H1 (cell line): Measurements from ENCODE around the gene IL26. TPM values are rescaled to one million over a fixed set of nuclear protein-coding genes. Genes with fewer than 3 reads are reported as not detected.

ENCODE experiments used
- CTCF ChIA-PET: fragments of 300-600 bp; sonication (Branson Sonifier 250); formaldehyde crosslinking; loops from one replicate; lab custom pipeline; 2021; ENCODE audit not compliant: partially characterized antibody; lab: Charles Lee
- POLR2A ChIA-PET: fragments of 300-600 bp; sonication (Branson Sonifier 250); formaldehyde crosslinking; loops from one replicate; lab custom pipeline; 2021; ENCODE audit warnings: inconsistent platforms; ENCODE audit not compliant: partially characterized antibody; lab: Charles Lee
- DNase-seq, 2 experiments: peaks; one replicate each; pipeline versions ENCODE4 v3.0.0 to v3.0.0-alpha.2; 2010 to 2022; ENCODE audit warnings: low spot score in 2 of 2, low read depth in 1 of 2, mixed read lengths in 1 of 2
- FAIRE-seq: peaks from 2 replicates; lab custom pipeline; 2011; peaks lifted over from hg19 to GRCh38; lab: Jason Lieb, UNC
- H2AFZ ChIP-seq: 2 replicates; pipeline ENCODE4 v1.8.1; 2012; ENCODE audit warnings: low read length, inconsistent platforms
- H2AK5ac ChIP-seq: 2 replicates; pipeline ENCODE4 v1.6.1; 2013; ENCODE audit warnings: low read depth, low read length
- H2BK120ac ChIP-seq: replicated peaks from 2 replicates; pipeline ENCODE3; 2013; ENCODE audit warnings: low read depth, low read length, inconsistent platforms
- H2BK12ac ChIP-seq: 2 replicates; pipeline ENCODE4 v1.6.1; 2013; ENCODE audit warnings: low read depth, low read length
- H2BK15ac ChIP-seq: 2 replicates; pipeline ENCODE4 v1.6.1; 2013; ENCODE audit warnings: low read length
- H2BK20ac ChIP-seq: 2 replicates; pipeline ENCODE4 v1.6.1; 2013; ENCODE audit warnings: low read length
- H2BK5ac ChIP-seq: 2 replicates; pipeline ENCODE4 v1.6.1; 2013; ENCODE audit warnings: low read depth, low read length
- H3K14ac ChIP-seq: 2 replicates; pipeline ENCODE4 v1.6.1; 2013; ENCODE audit warnings: inconsistent platforms; ENCODE audit not compliant: insufficient read length
- H3K18ac ChIP-seq: 2 replicates; pipeline ENCODE4 v1.6.1; 2013; ENCODE audit warnings: low read length; ENCODE audit errors: extremely low read depth
- H3K23ac ChIP-seq: 2 replicates; pipeline ENCODE4 v1.6.1; 2013; ENCODE audit warnings: inconsistent platforms; ENCODE audit not compliant: insufficient read length
- H3K23me2 ChIP-seq: 2 replicates; pipeline ENCODE4 v1.6.1; 2013; ENCODE audit warnings: low read depth, low read length
- H3K27ac ChIP-seq: 2 replicates; pipeline ENCODE4 v1.6.1; 2011; ENCODE audit warnings: low read depth, low read length, inconsistent platforms
- H3K27me3 ChIP-seq, 4 experiments: replicated peaks in 1 of 4; 1 replicate in 1 of 4; 2 replicates in 3 of 4; pipeline versions ENCODE4 v1.6.1 to v1.8.1; 2011 to 2013; ENCODE audit warnings: low read length in 3 of 4, mild to moderate bottlenecking in 3 of 4, inconsistent platforms in 2 of 4, mixed read lengths in 2 of 4, moderate library complexity in 1 of 4; ENCODE audit not compliant: control insufficient read depth in 3 of 4, insufficient read depth in 3 of 4; ENCODE audit errors: extremely low read depth in 1 of 4
- H3K36me3 ChIP-seq, 4 experiments: 2 replicates each; pipeline versions ENCODE4 v1.6.1 to v1.8.1; 2011 to 2013; ENCODE audit warnings: mild to moderate bottlenecking in 4 of 4, low read length in 3 of 4, moderate library complexity in 2 of 4, control low read depth in 1 of 4, inconsistent platforms in 1 of 4; ENCODE audit not compliant: insufficient read depth in 4 of 4, control insufficient read depth in 2 of 4
- H3K4ac ChIP-seq: replicated peaks from 2 replicates; pipeline ENCODE3; 2013; ENCODE audit warnings: low read length, low read depth, mixed read lengths, inconsistent platforms; ENCODE audit not compliant: insufficient read length
- H3K4me1 ChIP-seq, 4 experiments: replicated peaks in 1 of 4; 1 replicate in 1 of 4; 2 replicates in 3 of 4; pipeline versions ENCODE4 v1.6.1 to v1.8.1; 2011 to 2013; ENCODE audit warnings: low read length in 3 of 4, inconsistent platforms in 2 of 4, mixed read lengths in 1 of 4; ENCODE audit not compliant: insufficient read depth in 4 of 4, control insufficient read depth in 3 of 4
- H3K4me2 ChIP-seq, 2 experiments: 2 replicates each; pipeline versions ENCODE4 v1.6.1 to v1.8.1; 2011 to 2013; ENCODE audit warnings: low read depth in 2 of 2, low read length in 2 of 2, control low read depth in 1 of 2, inconsistent platforms in 1 of 2, mild to moderate bottlenecking in 1 of 2; ENCODE audit not compliant: insufficient read depth in 1 of 2
- H3K4me3 ChIP-seq, 4 experiments: fragments of 200-600, 300-600 bp in 1 of 4; sonication (generic), shearing (Covaris generic), sonication (Bioruptor Twin) in 1 of 4; 2 replicates each; pipeline versions ENCODE4 v1.5.1 to v1.8.1; 2011 to 2016; ENCODE audit warnings: low read length in 4 of 4, low read depth in 3 of 4, control low read depth in 2 of 4, inconsistent platforms in 2 of 4, mild to moderate bottlenecking in 2 of 4, mixed read lengths in 1 of 4, moderate library complexity in 1 of 4; ENCODE audit not compliant: insufficient read depth in 2 of 4; ENCODE audit errors: extremely low read depth in 1 of 4
- H3K56ac ChIP-seq: replicated peaks from 2 replicates; pipeline ENCODE3; 2013; ENCODE audit warnings: low read depth, mild to moderate bottlenecking, mixed read lengths, low read length, inconsistent platforms; ENCODE audit not compliant: insufficient read length
- H3K79me1 ChIP-seq: 2 replicates; pipeline ENCODE4 v1.6.1; 2013; ENCODE audit warnings: low read depth, low read length, control low read depth
- H3K79me2 ChIP-seq, 2 experiments: 2 replicates each; pipeline versions ENCODE4 v1.6.1 to v1.8.1; 2012 to 2013; ENCODE audit warnings: low read length in 2 of 2, mild to moderate bottlenecking in 2 of 2, inconsistent platforms in 1 of 2; ENCODE audit not compliant: insufficient read depth in 2 of 2, control insufficient read depth in 1 of 2
- H3K9ac ChIP-seq, 4 experiments: replicated peaks in 1 of 4; 1 replicate in 1 of 4; 2 replicates in 3 of 4; pipeline versions ENCODE4 v1.6.1 to v1.8.1; 2011 to 2013; ENCODE audit warnings: low read depth in 3 of 4, low read length in 3 of 4, control low read depth in 2 of 4, mild to moderate bottlenecking in 2 of 4, moderate library complexity in 2 of 4, inconsistent platforms in 1 of 4; ENCODE audit errors: extremely low read depth in 1 of 4
- H3K9me3 ChIP-seq, 2 experiments: 2 replicates each; pipeline versions ENCODE4 v1.6.1 to v1.8.1; 2012 to 2013; ENCODE audit warnings: mild to moderate bottlenecking in 2 of 2, moderate library complexity in 2 of 2, control low read depth in 1 of 2, inconsistent platforms in 1 of 2, low read depth in 1 of 2, low read length in 1 of 2, mixed read lengths in 1 of 2; ENCODE audit not compliant: insufficient read depth in 2 of 2
- H4K20me1 ChIP-seq, 2 experiments: replicated peaks in 1 of 2; 2 replicates each; pipeline versions ENCODE3 to v1.8.1; 2011 to 2013; ENCODE audit warnings: inconsistent platforms in 2 of 2, low read length in 2 of 2, mild to moderate bottlenecking in 1 of 2; ENCODE audit not compliant: insufficient read depth in 2 of 2, control insufficient read depth in 1 of 2
- H4K5ac ChIP-seq: 2 replicates; pipeline ENCODE4 v1.6.1; 2013; ENCODE audit warnings: low read length, low read depth, mixed read lengths, inconsistent platforms; ENCODE audit not compliant: insufficient read length
- H4K8ac ChIP-seq: 2 replicates; pipeline ENCODE4 v1.8.0; 2013; ENCODE audit warnings: mild to moderate bottlenecking, moderate library complexity, low read length, inconsistent platforms; ENCODE audit not compliant: insufficient read depth; ENCODE audit errors: extremely low read depth
- H4K91ac ChIP-seq: replicated peaks from 2 replicates; pipeline ENCODE3; 2013; ENCODE audit warnings: low read length, mixed read lengths, inconsistent platforms; ENCODE audit not compliant: insufficient read length
- ATF3 ChIP-seq: IDR thresholded peaks from 2 replicates; pipeline ENCODE4 v1.6.1; 2011; ENCODE audit warnings: low read depth, mild to moderate bottlenecking, low read length; ENCODE audit not compliant: insufficient read depth
- BACH1 ChIP-seq: IDR thresholded peaks from 2 replicates; pipeline ENCODE4 v1.6.1; 2012; ENCODE audit warnings: low read length, improper control_type of control experiment
- BRCA1 ChIP-seq: IDR thresholded peaks from 2 replicates; pipeline ENCODE4 v1.6.1; 2012; ENCODE audit warnings: low read depth, low read length, improper control_type of control experiment
- EGR1 ChIP-seq: IDR thresholded peaks from 2 replicates; pipeline ENCODE4 v1.6.1; 2011; ENCODE audit warnings: low read depth, low read length, borderline replicate concordance
- HDAC6 ChIP-seq: IDR thresholded peaks from one replicate; pipeline ENCODE4 v1.7.1; 2012; ENCODE audit warnings: low read depth, mild to moderate bottlenecking, inconsistent platforms, low read length, moderate library complexity
- NANOG ChIP-seq: IDR thresholded peaks from 2 replicates; pipeline ENCODE4 v1.6.1; 2011; ENCODE audit warnings: low read length, low read depth, mild to moderate bottlenecking, inconsistent platforms; ENCODE audit not compliant: insufficient read depth, poor library complexity, severe bottlenecking
- POLR2A ChIP-seq, 2 experiments: IDR thresholded peaks; 1 replicate in 1 of 2; 2 replicates in 1 of 2; pipeline ENCODE4 v1.6.1; 2011; ENCODE audit warnings: low read depth in 2 of 2, low read length in 2 of 2, mild to moderate bottlenecking in 2 of 2; ENCODE audit errors: control extremely low read depth in 1 of 2
- POLR2AphosphoS5 ChIP-seq: IDR thresholded peaks from 2 replicates; pipeline ENCODE4 v1.6.1; 2011; ENCODE audit warnings: low read depth, low read length
- RBBP5 ChIP-seq: IDR thresholded peaks from 2 replicates; pipeline ENCODE4 v1.7.1; 2012; ENCODE audit warnings: low read depth, mild to moderate bottlenecking, inconsistent platforms, low read length, moderate library complexity, borderline replicate concordance
- TBP ChIP-seq: IDR thresholded peaks from 2 replicates; pipeline ENCODE4 v1.6.1; 2011; ENCODE audit warnings: low read depth, low read length, improper control_type of control experiment
- USF2 ChIP-seq: IDR thresholded peaks from 2 replicates; pipeline ENCODE4 v1.6.1; 2011; ENCODE audit warnings: low read length, improper control_type of control experiment
- WGBS, 2 experiments: shearing (Covaris generic) in 1 of 2; methylation state at CpG; one replicate each; pipeline versions ENCODE4 v1.1.6 to v1.1.7; 2013 to 2015; ENCODE audit warnings: low lambda C conversion rate in 2 of 2, mixed read lengths in 2 of 2, inconsistent platforms in 1 of 2, low coverage in 1 of 2, missing lambda C conversion rate in 1 of 2; ENCODE audit not compliant: insufficient replicate concordance in 2 of 2, insufficient coverage in 1 of 2, insufficient read length in 1 of 2; ENCODE audit errors: extremely low coverage in 1 of 2, missing lambda C conversion rate in 1 of 2; 5-methylcytosine and 5-hydroxymethylcytosine counted together
- polyA plus RNA-seq, 7 experiments: library from polyadenylated mRNA; depleted of rRNA in 3 of 7; stranded (reverse) in 5 of 7; unstranded in 2 of 7; fragments of >200 nt in 5 of 7; fragments of 200-250 nt in 2 of 7; gene quantifications; 1 replicate in 5 of 7; 2 replicates in 1 of 7; 4 replicates in 1 of 7; pipeline versions ENCODE4 v1.2.1 to v1.2.3, GENCODE V29; 2011 to 2013; ENCODE audit warnings: missing spikeins in 2 of 7, mixed read lengths in 2 of 7
- total RNA-seq: library from RNA; stranded (reverse); fragmentation: NEBNext Ultra II Directional; extraction: Animal tissue kit (Norgen Biotek cat#: 25700); gene quantifications from 2 replicates; pipeline ENCODE4 v1.2.1, GENCODE V29; 2021

The IL26 gene
- total and polyA plus RNA-seq, 2 of the 8 experiments (the other 6 are each of a cell fraction or from before 2014, with no cell fraction given) = not detected

GRCh38 chr12:68253504-68253903 is 27.9 kb upstream of the IL26 start, which contains the start of gene IL22:
Gene IL22 (minus strand): TSS chr12:68253604. CDS start chr12:68253448, 156 bp downstream.
- ChIA-PET CTCF (interaction anchor here (1.4 kb wide), 1 partner anchor 216 kb away, joined by 3 read pairs; no protein-coding TSS in a partner anchor), POLR2A (no interaction called here)

More at GRCh38 chr12:68253504-68253903, 27.9 kb upstream of the IL26 start, which contains the start of gene IL22:
- H3K36me3 ChIP-seq = no peaks in the 10 kb centered on the region
- no peaks in the 10 kb centered on the region for H3K9me3 ChIP-seq
- H3K23me2 ChIP-seq = no peaks in the 10 kb centered on the region
- H4K8ac ChIP-seq = no peak within 1 kb of the TSS
- H2BK20ac ChIP-seq = no peak within 1 kb of the TSS
- WGBS, 2 experiments = 91% methylated on average over 7 of the region's 7 CpGs; no CpG with 5 or more reads in 1 of the 2 experiments
- H4K5ac ChIP-seq = no peak within 1 kb of the TSS
- DNase-seq = no peak
- no peak within 1 kb of the TSS for H2BK12ac ChIP-seq
- H3K79me1 ChIP-seq = no peaks in the 10 kb centered on the region
- H2AK5ac ChIP-seq = no peak within 1 kb of the TSS
- no peak within 1 kb of the TSS for H3K18ac ChIP-seq
- H4K20me1 ChIP-seq = no peaks in the 10 kb centered on the region
- no peak within 1 kb of the TSS for H3K4me3 ChIP-seq
- no peak within 1 kb of the TSS for H3K4me2 ChIP-seq
- no peak within 1 kb of the TSS for H3K27ac ChIP-seq
- no peak within 1 kb of the TSS for H2AFZ ChIP-seq
- H4K91ac ChIP-seq = no peak within 1 kb of the TSS
- H3K56ac ChIP-seq = no peak within 1 kb of the TSS
- TF ChIP-seq EGR1 = no peak
- no peak for TF ChIP-seq POLR2A (IDR thresholded peaks at IDR 0.05; ENCODE audit: control extremely low read depth in 1 of 2, low read depth in 2 of 2, low read length in 2 of 2)
- no peak for TF ChIP-seq USF2
- TF ChIP-seq POLR2AphosphoS5 = no peak
- no peak for TF ChIP-seq NANOG
- TF ChIP-seq ATF3 = no peak
- no peak for TF ChIP-seq TBP
- TF ChIP-seq BACH1 = no peak
- TF ChIP-seq RBBP5 = no peak
- TF ChIP-seq HDAC6 = no peak
- TF ChIP-seq BRCA1 = no peak
- TF ChIP-seq, all 59 proteins: peak for 0
- H3K9ac ChIP-seq = no peak within 1 kb of the TSS
- H3K4ac ChIP-seq = no peak within 1 kb of the TSS
- no peak within 1 kb of the TSS for H2BK120ac ChIP-seq
- H3K23ac ChIP-seq = no peak within 1 kb of the TSS
- no peaks in the 10 kb centered on the region for H3K4me1 ChIP-seq
- no peak within 1 kb of the TSS for H2BK5ac ChIP-seq
- H3K14ac ChIP-seq = no peak within 1 kb of the TSS
- no peaks in the 10 kb centered on the region for H3K27me3 ChIP-seq
- no peak within 1 kb of the TSS for H2BK15ac ChIP-seq
- FAIRE-seq = no peak
- H3K79me2 ChIP-seq = no peaks in the 10 kb centered on the region
